OCI-LY1 (cell line): Measurements from ENCODE around the gene GOLGA8O.
"Not testable (repeated sequence)": the region's sequence is repeated elsewhere in the genome, so short reads cannot be mapped to it uniquely, and the experiment has no call there.

ENCODE experiments used
- EZH2 ChIP-seq: fragments of 200-600 bp; sonication (generic), shearing (Covaris generic); IDR thresholded peaks from 2 replicates; pipeline ENCODE4 v1.8.0; 2017; ENCODE audit warnings: borderline replicate concordance, mixed run types, mild to moderate bottlenecking, antibody characterized with exemption, low read length, moderate library complexity, mixed read lengths
- TF ChIP-seq, protein P1 (sequence below): fragments of 200-600 bp; sonication (generic), shearing (Covaris generic); IDR thresholded peaks from 2 replicates; pipeline ENCODE4 v1.5.1; 2017; ENCODE audit warnings: mild to moderate bottlenecking, antibody characterized with exemption, low read length, moderate library complexity, mixed read lengths

- TF ChIP-seq, protein P1, sequence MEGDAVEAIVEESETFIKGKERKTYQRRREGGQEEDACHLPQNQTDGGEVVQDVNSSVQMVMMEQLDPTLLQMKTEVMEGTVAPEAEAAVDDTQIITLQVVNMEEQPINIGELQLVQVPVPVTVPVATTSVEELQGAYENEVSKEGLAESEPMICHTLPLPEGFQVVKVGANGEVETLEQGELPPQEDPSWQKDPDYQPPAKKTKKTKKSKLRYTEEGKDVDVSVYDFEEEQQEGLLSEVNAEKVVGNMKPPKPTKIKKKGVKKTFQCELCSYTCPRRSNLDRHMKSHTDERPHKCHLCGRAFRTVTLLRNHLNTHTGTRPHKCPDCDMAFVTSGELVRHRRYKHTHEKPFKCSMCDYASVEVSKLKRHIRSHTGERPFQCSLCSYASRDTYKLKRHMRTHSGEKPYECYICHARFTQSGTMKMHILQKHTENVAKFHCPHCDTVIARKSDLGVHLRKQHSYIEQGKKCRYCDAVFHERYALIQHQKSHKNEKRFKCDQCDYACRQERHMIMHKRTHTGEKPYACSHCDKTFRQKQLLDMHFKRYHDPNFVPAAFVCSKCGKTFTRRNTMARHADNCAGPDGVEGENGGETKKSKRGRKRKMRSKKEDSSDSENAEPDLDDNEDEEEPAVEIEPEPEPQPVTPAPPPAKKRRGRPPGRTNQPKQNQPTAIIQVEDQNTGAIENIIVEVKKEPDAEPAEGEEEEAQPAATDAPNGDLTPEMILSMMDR: not testable (repeated sequence)
- TF ChIP-seq EZH2: not testable (repeated sequence)
Measured at GRCh38 chr15:32504152-32504811, 48.8 kb upstream of the GOLGA8O start.
